ENCODE results near the gene SOX18. TPM values are rescaled to one million over a fixed set of nuclear protein-coding genes. Genes with fewer than 3 reads are reported as not detected.

SOX18 gene
- 10 to 100 TPM in 2 of 3 donors, 1 to 10 TPM in 1; 4.7 to 20.0 (median 12.6) TPM for total RNA-seq
- long read RNA-seq, donor 1, transcript SOX18-201 (2 exons, 1,864 nt): major isoform, 32 of 39 reads
- long read RNA-seq, donor 1, partial matches to known transcripts: 7 of 39 reads
- long read RNA-seq, donor 1, other reads (novel, unspliced or antisense): 0 of 39 reads
- long read RNA-seq, donor 2: 0 reads

DNA sequence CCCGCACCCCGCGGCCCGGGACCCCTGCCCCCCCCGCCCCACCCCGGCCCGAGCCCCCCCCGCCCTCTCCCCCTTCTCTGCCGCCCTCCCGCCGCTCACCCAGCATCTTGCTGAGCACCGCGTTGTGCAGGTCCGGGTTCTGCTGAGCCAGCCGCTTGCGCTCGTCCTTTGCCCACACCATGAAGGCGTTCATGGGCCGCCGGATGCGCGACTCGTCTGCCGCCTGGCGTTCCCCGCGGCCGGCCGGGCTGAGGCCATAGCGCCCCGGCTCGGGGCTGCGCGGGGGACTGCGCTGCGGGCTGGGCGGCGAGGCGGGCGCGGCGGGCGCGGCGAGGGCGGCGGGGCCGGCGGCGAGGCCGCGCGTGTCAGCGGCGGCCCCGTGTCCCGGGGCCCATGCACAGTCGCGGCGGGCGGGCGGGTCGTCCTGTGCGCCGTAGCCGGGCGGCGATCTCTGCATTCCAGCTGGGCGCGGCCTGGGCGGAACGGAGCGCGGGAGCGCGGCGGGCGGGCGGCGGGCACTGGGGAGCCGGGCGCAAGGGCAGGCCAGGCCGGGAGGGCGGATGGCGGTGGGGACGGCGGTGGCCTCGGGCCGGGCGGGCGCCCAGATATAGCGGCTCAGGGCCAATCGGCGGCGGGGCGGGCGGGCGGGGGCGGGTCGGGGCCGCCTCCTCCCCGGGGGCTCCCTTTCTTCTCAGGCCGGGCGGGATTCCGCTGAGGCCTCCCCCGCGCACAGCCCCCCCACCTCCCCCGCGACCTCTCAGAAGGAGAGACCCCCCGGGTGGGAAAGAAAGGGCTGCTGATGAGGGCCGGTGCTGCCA is at the start of gene SOX18:
TSS of gene SOX18 (minus strand) at position 580 of the 818 bp plus-strand sequence. CDS start at position 457, 123 bp downstream.
- Histone ChIP-seq H3K4me1 (ENCODE audit: low read depth) (peaks cover 5% of the 10 kb centered on the region), H3K4me3 (no peak within 1 kb of the TSS), H3K9me3 (no peaks in the 10 kb centered on the region), H3K36me3 (ENCODE audit: low read depth) (no peaks in the 10 kb centered on the region)
- DNase-seq: no peak
- TF ChIP-seq, protein P1, sequence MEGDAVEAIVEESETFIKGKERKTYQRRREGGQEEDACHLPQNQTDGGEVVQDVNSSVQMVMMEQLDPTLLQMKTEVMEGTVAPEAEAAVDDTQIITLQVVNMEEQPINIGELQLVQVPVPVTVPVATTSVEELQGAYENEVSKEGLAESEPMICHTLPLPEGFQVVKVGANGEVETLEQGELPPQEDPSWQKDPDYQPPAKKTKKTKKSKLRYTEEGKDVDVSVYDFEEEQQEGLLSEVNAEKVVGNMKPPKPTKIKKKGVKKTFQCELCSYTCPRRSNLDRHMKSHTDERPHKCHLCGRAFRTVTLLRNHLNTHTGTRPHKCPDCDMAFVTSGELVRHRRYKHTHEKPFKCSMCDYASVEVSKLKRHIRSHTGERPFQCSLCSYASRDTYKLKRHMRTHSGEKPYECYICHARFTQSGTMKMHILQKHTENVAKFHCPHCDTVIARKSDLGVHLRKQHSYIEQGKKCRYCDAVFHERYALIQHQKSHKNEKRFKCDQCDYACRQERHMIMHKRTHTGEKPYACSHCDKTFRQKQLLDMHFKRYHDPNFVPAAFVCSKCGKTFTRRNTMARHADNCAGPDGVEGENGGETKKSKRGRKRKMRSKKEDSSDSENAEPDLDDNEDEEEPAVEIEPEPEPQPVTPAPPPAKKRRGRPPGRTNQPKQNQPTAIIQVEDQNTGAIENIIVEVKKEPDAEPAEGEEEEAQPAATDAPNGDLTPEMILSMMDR (IDR thresholded peaks at IDR 0.05): no peak
- ATAC-seq: peak; percentile 25
- intact Hi-C loops (cut with DNase I, micrococcal nuclease): no loop called here

DNA sequence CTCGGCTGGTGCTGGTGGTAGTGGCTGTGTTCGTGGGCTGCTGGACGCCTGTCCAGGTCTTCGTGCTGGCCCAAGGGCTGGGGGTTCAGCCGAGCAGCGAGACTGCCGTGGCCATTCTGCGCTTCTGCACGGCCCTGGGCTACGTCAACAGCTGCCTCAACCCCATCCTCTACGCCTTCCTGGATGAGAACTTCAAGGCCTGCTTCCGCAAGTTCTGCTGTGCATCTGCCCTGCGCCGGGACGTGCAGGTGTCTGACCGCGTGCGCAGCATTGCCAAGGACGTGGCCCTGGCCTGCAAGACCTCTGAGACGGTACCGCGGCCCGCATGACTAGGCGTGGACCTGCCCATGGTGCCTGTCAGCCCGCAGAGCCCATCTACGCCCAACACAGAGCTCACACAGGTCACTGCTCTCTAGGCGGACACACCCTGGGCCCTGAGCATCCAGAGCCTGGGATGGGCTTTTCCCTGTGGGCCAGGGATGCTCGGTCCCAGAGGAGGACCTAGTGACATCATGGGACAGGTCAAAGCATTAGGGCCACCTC is 49.1 kb upstream of the SOX18 start:
- no peak overlapping the region for H3K4me3 ChIP-seq
- ATAC-seq: no peak
- intact Hi-C loops (cut with DNase I, micrococcal nuclease): no loop called here
- peaks cover 7% of the 10 kb centered on the region for H3K4me1 ChIP-seq (ENCODE audit: low read depth)
- TF ChIP-seq, protein P1 (IDR thresholded peaks at IDR 0.05): no peak
- no peaks in the 10 kb centered on the region for H3K9me3 ChIP-seq
- no peaks in the 10 kb centered on the region for H3K36me3 ChIP-seq (ENCODE audit: low read depth)
- DNase-seq: no peak

DNA sequence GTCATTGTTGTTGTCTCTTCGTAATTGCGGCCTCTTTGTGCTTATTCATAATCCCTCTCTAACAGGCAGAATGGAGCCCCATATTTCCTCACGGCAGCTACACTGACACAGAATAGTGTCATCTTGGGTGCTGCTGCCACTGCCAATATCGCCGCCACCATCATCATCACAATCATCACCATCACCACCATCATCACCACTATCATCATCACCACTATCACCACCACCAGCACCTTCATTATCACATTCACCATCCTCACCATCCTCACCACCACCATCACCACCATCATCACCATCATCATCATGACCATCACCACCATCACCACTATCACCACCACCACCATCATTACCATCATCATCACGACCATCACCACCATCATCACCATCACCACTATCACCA is 47.1 kb upstream of the SOX18 start:
- Histone ChIP-seq H3K9me3 (no peaks in the 10 kb centered on the region), H3K4me1 (ENCODE audit: low read depth) (no peaks in the 10 kb centered on the region), H3K4me3 (no peak overlapping the region), H3K36me3 (ENCODE audit: low read depth) (no peaks in the 10 kb centered on the region)
- TF ChIP-seq, protein P1 (IDR thresholded peaks at IDR 0.05): no peak
- DNase-seq: no peak
- intact Hi-C loops (cut with DNase I, micrococcal nuclease): no loop called here
- no peak for ATAC-seq

DNA sequence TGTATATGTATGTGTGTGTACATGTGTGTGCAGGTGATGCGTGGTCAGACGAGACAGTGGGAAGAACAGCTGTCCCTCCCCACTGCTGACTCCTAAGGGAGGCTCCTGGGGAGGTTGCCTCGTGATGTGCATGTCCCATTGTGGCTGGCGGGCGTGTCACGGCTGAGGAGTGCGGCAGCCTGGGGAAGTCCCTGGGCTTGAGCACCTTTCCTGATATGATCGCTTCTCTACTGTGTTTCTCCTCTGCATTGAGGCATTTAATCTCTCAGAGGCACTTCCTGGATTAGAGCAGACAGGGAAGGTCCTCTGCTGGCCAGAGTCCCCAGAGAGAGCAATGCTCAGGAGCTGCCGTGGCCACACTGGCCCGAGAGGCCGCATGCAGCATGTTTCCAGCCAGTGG is 46.5 kb upstream of the SOX18 start:
- ATAC-seq (no peak), DNase-seq (no peak)
- H3K4me3 ChIP-seq: no peak overlapping the region
- H3K9me3 ChIP-seq: no peaks in the 10 kb centered on the region
- no peaks in the 10 kb centered on the region for H3K4me1 ChIP-seq (ENCODE audit: low read depth)
- TF ChIP-seq, protein P1 (IDR thresholded peaks at IDR 0.05): no peak
- intact Hi-C loops (cut with DNase I, micrococcal nuclease): no loop called here
- H3K36me3 ChIP-seq (ENCODE audit: low read depth): no peaks in the 10 kb centered on the region

DNA sequence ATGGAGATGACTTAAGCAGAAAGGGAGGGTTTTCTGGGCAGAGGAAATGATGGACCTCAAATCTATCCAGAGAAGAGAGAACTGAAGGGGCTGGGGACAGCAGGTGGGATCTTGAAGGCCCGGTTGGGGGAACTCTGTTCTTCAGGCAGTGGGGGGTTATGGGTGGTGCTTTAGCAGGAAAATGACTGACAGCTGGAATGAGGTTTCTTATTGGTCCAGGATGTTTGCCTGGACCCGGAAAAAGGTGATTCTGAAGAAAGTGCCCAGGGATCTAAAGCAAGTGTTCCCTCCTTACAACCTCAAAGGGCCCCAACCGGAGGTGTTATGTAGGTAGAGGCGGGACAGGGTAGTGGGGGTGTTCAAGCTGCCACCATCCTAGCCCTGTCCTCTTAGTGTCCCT is 46.0 kb upstream of the SOX18 start:
- Histone ChIP-seq H3K9me3 (no peaks in the 10 kb centered on the region), H3K4me1 (ENCODE audit: low read depth) (no peaks in the 10 kb centered on the region), H3K36me3 (ENCODE audit: low read depth) (no peaks in the 10 kb centered on the region), H3K4me3 (no peak overlapping the region)
- TF ChIP-seq, protein P1 (IDR thresholded peaks at IDR 0.05): no peak
- ATAC-seq (no peak), DNase-seq (no peak)
- intact Hi-C loops (cut with DNase I, micrococcal nuclease): no loop called here

Measured in mucosa of descending colon (tissue), 3 donors.